ENCODE measurements around the gene GKN1. TPM values are rescaled to one million over a fixed set of nuclear protein-coding genes. Genes with fewer than 3 reads are reported as not detected.

GKN1 gene
- total and polyA plus RNA-seq, 2 of the 8 experiments (the other 6 are each of a cell fraction or from before 2014, with no cell fraction given) = not detected

DNA sequence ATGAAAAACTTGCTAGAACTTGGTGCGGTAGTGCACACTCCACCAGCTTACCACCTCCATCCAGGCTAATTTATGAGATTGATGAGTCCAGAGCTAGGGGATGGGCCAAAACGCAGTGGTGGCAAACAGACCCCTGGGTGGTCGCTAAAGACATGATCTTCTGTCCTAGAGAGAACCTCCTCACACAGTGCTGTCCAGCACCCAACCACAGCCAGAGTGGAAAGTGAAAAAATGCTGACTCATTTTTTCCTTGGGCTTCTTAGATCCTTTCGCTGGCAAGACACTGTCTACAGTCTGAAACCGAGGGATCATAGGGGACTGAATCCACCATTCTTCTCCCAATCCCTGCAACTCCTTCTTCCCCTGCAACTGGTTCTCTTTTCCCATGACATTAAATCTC lies 42.6 kb downstream of the GKN1 start:
- no peak overlapping the region for H4K5ac ChIP-seq (ENCODE audit: insufficient read length, low read depth, low read length)
- no peak overlapping the region for H3K4me2 ChIP-seq (ENCODE audit: insufficient read depth in 1 of 2, low read depth in 2 of 2, low read length in 2 of 2)
- no peak for FAIRE-seq
- no peak overlapping the region for H3K4ac ChIP-seq (replicated peaks; ENCODE audit: insufficient read length, low read depth, low read length)
- TF ChIP-seq TBP (IDR thresholded peaks at IDR 0.05; ENCODE audit: low read depth, low read length) (no peak), SRF (IDR thresholded peaks at IDR 0.05; ENCODE audit: low read depth, low read length) (no peak), RAD21 (IDR thresholded peaks at IDR 0.05 in 1 of 2, conservative IDR thresholded peaks at IDR 0.05 in 1 of 2; ENCODE audit: low read depth in 2 of 2, low read length in 2 of 2) (no peak), MAFK (IDR thresholded peaks at IDR 0.05; ENCODE audit: low read depth, low read length) (peak; percentile 49), BACH1 (IDR thresholded peaks at IDR 0.05; ENCODE audit: low read length) (peak; percentile 57; the same call in 1 of the 2 replicates), SP2 (IDR thresholded peaks at IDR 0.05; ENCODE audit: low read length) (no peak)
- H3K18ac ChIP-seq (ENCODE audit: extremely low read depth, low read length) = no peak overlapping the region
- H3K79me2 ChIP-seq (ENCODE audit: control insufficient read depth in 1 of 2, insufficient read depth in 2 of 2, low read length in 2 of 2) = peaks cover 0 to 68% of the 10 kb centered on the region in 2 experiments; a peak in 3 of 4 replicates
- 86% methylated on average over 4 of the region's 5 CpGs; no CpG with 5 or more reads in 1 of the 2 experiments for WGBS, 2 experiments (ENCODE audit: extremely low coverage in 1 of 2, insufficient coverage in 1 of 2, insufficient read length in 1 of 2, insufficient replicate concordance in 2 of 2, low coverage in 1 of 2, low lambda C conversion rate in 2 of 2, missing lambda C conversion rate in 1 of 2)
- no peak overlapping the region for H3K14ac ChIP-seq (ENCODE audit: insufficient read length)
- H2BK20ac ChIP-seq (ENCODE audit: low read length) = no peak overlapping the region
- ChIA-PET POLR2A (ENCODE audit: partially characterized antibody) (no interaction called here), CTCF (ENCODE audit: partially characterized antibody) (interaction anchor here (1.0 to 2.3 kb wide), 5 partner anchors 9 to 290 kb away, joined by 3 to 7 read pairs (median 4); no protein-coding TSS in a partner anchor)
- no peak overlapping the region for H4K8ac ChIP-seq (ENCODE audit: extremely low read depth, insufficient read depth, low read length)
- no peak overlapping the region for H2BK15ac ChIP-seq (ENCODE audit: low read length)
- H3K4me3 ChIP-seq (ENCODE audit: extremely low read depth in 1 of 4, insufficient read depth in 2 of 4, low read depth in 3 of 4, low read length in 4 of 4) = no peak overlapping the region
- H3K9me3 ChIP-seq (ENCODE audit: insufficient read depth in 2 of 2, low read depth in 1 of 2, low read length in 1 of 2) = no peaks in the 10 kb centered on the region
- no peak overlapping the region for H2BK12ac ChIP-seq (ENCODE audit: low read depth, low read length)
- no peaks in the 10 kb centered on the region for H3K36me3 ChIP-seq (ENCODE audit: control insufficient read depth in 2 of 4, insufficient read depth in 4 of 4, low read length in 3 of 4)
- no peak overlapping the region for H3K27ac ChIP-seq (ENCODE audit: low read depth, low read length)
- no peak overlapping the region for H3K23ac ChIP-seq (ENCODE audit: insufficient read length)
- no peak for DNase-seq (ENCODE audit: low read depth in 1 of 2, low spot score in 2 of 2)
- H4K20me1 ChIP-seq (replicated peaks in 1 of 2; ENCODE audit: control insufficient read depth in 1 of 2, insufficient read depth in 2 of 2, low read length in 2 of 2) = peaks cover 2 to 8% of the 10 kb centered on the region in 2 experiments
- no peak overlapping the region for H3K56ac ChIP-seq (replicated peaks; ENCODE audit: insufficient read length, low read depth, low read length)
- H3K27me3 ChIP-seq (replicated peaks in 1 of 4; ENCODE audit: control insufficient read depth in 3 of 4, extremely low read depth in 1 of 4, insufficient read depth in 3 of 4, low read length in 3 of 4) = peaks cover 0 to 4% (median 2%) of the 10 kb centered on the region in 4 experiments; a peak in 4 of 7 replicates
- peaks cover 3 to 11% (median 5%) of the 10 kb centered on the region in 4 experiments; a peak in 3 of 7 replicates for H3K4me1 ChIP-seq (replicated peaks in 1 of 4; ENCODE audit: control insufficient read depth in 3 of 4, insufficient read depth in 4 of 4, low read length in 3 of 4)
- no peak overlapping the region for H4K91ac ChIP-seq (replicated peaks; ENCODE audit: insufficient read length, low read length)
- no peak overlapping the region for H3K9ac ChIP-seq (replicated peaks in 1 of 4; ENCODE audit: extremely low read depth in 1 of 4, low read depth in 3 of 4, low read length in 3 of 4)
- no peak overlapping the region for H2AK5ac ChIP-seq (ENCODE audit: low read depth, low read length)
- no peak overlapping the region for H2BK5ac ChIP-seq (ENCODE audit: low read depth, low read length)
- no peak overlapping the region for H2AFZ ChIP-seq (ENCODE audit: low read length)
- H3K79me1 ChIP-seq (ENCODE audit: low read depth, low read length) = no peaks in the 10 kb centered on the region; the same call in 1 of the 2 replicates
- H2BK120ac ChIP-seq (replicated peaks; ENCODE audit: low read depth, low read length) = no peak overlapping the region
- H3K23me2 ChIP-seq (ENCODE audit: low read depth, low read length) = peaks cover 11% of the 10 kb centered on the region
